Upper lobe of left lung (tissue), 4 donors: ENCODE measurements around the gene RGS11.

Experiments
- POLR2AphosphoS5 ChIP-seq, 2 donors: sonication (generic); formaldehyde crosslinking; IDR thresholded peaks; one replicate each; pipeline ENCODE4 v1.5.1; 2017; ENCODE audit warnings: antibody characterized with exemption in 2 of 2
- TF ChIP-seq, protein P1 (sequence below), 6 experiments: fragments of 450-650 bp in 4 of 6; fragments of 200-600 bp in 2 of 6; sonication (generic) in 2 of 6; IDR thresholded peaks; one replicate each; pipeline ENCODE4 v1.5.1; 2016 to 2019; ENCODE audit warnings: antibody characterized with exemption in 6 of 6

DNA sequence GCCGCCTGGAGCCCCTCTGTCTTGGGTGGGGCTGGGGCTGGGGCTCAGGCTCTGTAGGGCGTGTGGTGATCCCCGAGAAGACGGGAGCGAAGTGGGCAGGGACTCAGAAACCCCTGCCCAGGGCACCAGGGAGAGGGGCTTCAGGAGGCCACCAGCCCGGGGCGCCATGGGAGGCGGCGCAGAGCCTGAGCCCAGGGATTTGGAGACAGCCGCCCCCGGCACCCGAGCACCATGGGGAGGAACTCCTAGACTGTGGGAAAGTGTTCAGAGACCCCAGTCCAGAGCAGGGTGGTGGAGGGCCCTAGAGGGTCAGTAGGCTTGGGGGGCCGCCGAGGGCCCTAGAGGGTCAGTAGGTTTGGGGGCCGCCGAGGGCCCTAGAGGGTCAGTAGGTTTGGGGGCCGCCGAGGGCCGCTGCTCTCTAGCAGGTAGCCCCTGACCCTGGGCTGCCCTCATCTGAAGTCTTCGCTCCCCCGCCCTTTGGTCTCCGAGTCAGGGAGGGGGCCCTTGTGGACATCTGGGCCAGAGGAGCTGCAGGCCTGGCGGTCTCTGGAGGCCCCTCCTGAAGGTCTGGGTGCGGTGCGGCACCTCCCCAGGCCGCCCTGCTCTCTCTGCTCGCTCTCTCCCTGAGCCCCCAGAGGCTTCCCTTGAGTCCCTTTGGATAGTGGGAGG lies 5.4 kb upstream of the RGS11 start:
- TF ChIP-seq POLR2AphosphoS5 (IDR thresholded peaks at IDR 0.05) = no peak
- TF ChIP-seq, protein P1, sequence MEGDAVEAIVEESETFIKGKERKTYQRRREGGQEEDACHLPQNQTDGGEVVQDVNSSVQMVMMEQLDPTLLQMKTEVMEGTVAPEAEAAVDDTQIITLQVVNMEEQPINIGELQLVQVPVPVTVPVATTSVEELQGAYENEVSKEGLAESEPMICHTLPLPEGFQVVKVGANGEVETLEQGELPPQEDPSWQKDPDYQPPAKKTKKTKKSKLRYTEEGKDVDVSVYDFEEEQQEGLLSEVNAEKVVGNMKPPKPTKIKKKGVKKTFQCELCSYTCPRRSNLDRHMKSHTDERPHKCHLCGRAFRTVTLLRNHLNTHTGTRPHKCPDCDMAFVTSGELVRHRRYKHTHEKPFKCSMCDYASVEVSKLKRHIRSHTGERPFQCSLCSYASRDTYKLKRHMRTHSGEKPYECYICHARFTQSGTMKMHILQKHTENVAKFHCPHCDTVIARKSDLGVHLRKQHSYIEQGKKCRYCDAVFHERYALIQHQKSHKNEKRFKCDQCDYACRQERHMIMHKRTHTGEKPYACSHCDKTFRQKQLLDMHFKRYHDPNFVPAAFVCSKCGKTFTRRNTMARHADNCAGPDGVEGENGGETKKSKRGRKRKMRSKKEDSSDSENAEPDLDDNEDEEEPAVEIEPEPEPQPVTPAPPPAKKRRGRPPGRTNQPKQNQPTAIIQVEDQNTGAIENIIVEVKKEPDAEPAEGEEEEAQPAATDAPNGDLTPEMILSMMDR (IDR thresholded peaks at IDR 0.05) = no peak
